HG02623 (cell line): Measurements from ENCODE around the gene NUCKS1.

Experiments used
- ATAC-seq: cut with Tn5 transposase; IDR thresholded peaks from one replicate; pipeline ENCODE4 v1.9.1; 2021; ENCODE audit warnings: moderate library complexity; ENCODE audit not compliant: unreplicated experiment

The NUCKS1 gene

GRCh38 chr1:205750138-205751035, at the start of gene NUCKS1:
NUCKS1 (minus strand) TSS chr1:205750182; CDS start chr1:205749973, 209 bp downstream.
- peak; percentile 73 for ATAC-seq

- ATAC-seq = no peak
Observed at GRCh38 chr1:205798577-205798976, 48.6 kb upstream of the NUCKS1 start.

GRCh38 chr1:205797168-205797567, 47.2 kb upstream of the NUCKS1 start:
- no peak for ATAC-seq

- no peak for ATAC-seq
Observed at GRCh38 chr1:205794011-205794730, 44.2 kb upstream of the NUCKS1 start.

- no peak for ATAC-seq
Observed at GRCh38 chr1:205792961-205793673, 43.1 kb upstream of the NUCKS1 start.

- no peak for ATAC-seq
Observed at GRCh38 chr1:205792481-205792881, 42.5 kb upstream of the NUCKS1 start.

GRCh38 chr1:205791568-205792180, 41.7 kb upstream of the NUCKS1 start:
- ATAC-seq = peak; percentile 56

- ATAC-seq = no peak
Observed at GRCh38 chr1:205787287-205787916, 37.4 kb upstream of the NUCKS1 start.

- ATAC-seq = no peak
Observed at GRCh38 chr1:205786601-205787000, 36.6 kb upstream of the NUCKS1 start.

- ATAC-seq = no peak
Observed at GRCh38 chr1:205785446-205785845, 35.5 kb upstream of the NUCKS1 start.

- no peak for ATAC-seq
Observed at GRCh38 chr1:205783904-205784303, 33.9 kb upstream of the NUCKS1 start.

GRCh38 chr1:205783433-205783795, 33.4 kb upstream of the NUCKS1 start:
- no peak for ATAC-seq

- ATAC-seq = no peak
Observed at GRCh38 chr1:205782627-205783432, 32.8 kb upstream of the NUCKS1 start.

GRCh38 chr1:205780335-205780734, 30.4 kb upstream of the NUCKS1 start:
- ATAC-seq = no peak

- no peak for ATAC-seq
Observed at GRCh38 chr1:205777994-205778393, 28.0 kb upstream of the NUCKS1 start.

- ATAC-seq = no peak
Observed at GRCh38 chr1:205775717-205776056, 25.7 kb upstream of the NUCKS1 start.

- ATAC-seq = peak; percentile 63
Observed at GRCh38 chr1:205775015-205775716, 25.2 kb upstream of the NUCKS1 start, which contains the start of gene RAB29. RAB29 (minus strand) TSS chr1:205775482; CDS start chr1:205774956, 526 bp downstream.

- peak; percentile 10 for ATAC-seq
Observed at GRCh38 chr1:205774198-205775014, 24.4 kb upstream of the NUCKS1 start.
